Thyroid gland (tissue), 4 donors: ENCODE results near the gene ECHS1. TPM values are rescaled to one million over a fixed set of nuclear protein-coding genes. Genes with fewer than 3 reads are reported as not detected.

Experiments used
- DNase-seq, 2 donors: peaks; one replicate each; pipeline ENCODE4 v3.0.0-alpha.2; 2019
- H3K27ac ChIP-seq, 3 donors: fragments of 200-600 bp; sonication (generic); 1 replicate in 2 of 3; 2 replicates in 1 of 3; pipeline ENCODE4 v1.5.1; 2016 to 2019; ENCODE audit warnings: mild to moderate bottlenecking in 1 of 3, moderate library complexity in 1 of 3
- H3K27me3 ChIP-seq: fragments of 200-600 bp; sonication (generic); one replicate; pipeline ENCODE4 v1.5.1; 2019
- H3K36me3 ChIP-seq, 2 donors: fragments of 200-600 bp; sonication (generic); one replicate each; pipeline ENCODE4 v1.5.1; 2016 to 2019
- H3K4me1 ChIP-seq, 2 donors: fragments of 200-600 bp; sonication (generic); one replicate each; pipeline ENCODE4 v1.5.1; 2017 to 2019
- H3K4me3 ChIP-seq, 3 donors: fragments of 200-600 bp; sonication (generic); replicated peaks in 1 of 3; 1 replicate in 2 of 3; 2 replicates in 1 of 3; pipeline ENCODE4 v1.5.1; 2016; ENCODE audit warnings: mild to moderate bottlenecking in 1 of 3
- H3K9me3 ChIP-seq: fragments of 200-600 bp; sonication (generic); one replicate; pipeline ENCODE4 v1.5.1; 2017
- POLR2A ChIP-seq, 2 donors: fragments of 450-650 bp; IDR thresholded peaks; one replicate each; pipeline ENCODE4 v1.6.1; 2017; ENCODE audit warnings: antibody characterized with exemption in 2 of 2, mild to moderate bottlenecking in 2 of 2, moderate library complexity in 1 of 2
- WGBS, 2 donors: methylation state at CpG; one replicate each; pipeline ENCODE4 v1.1.5; 2017; 5-methylcytosine and 5-hydroxymethylcytosine counted together
- intact Hi-C: fragments of 100-400 bp; cut with DNase I; formaldehyde crosslinking; loops from one replicate; pipeline ENCODE4 v1.15.1; 2023
- total RNA-seq, 4 donors: library from RNA; depleted of rRNA; stranded (reverse); fragments of >200 nt; gene quantifications; one replicate each; pipeline ENCODE4 v1.2.3, GENCODE V29; 2016
- TF ChIP-seq, protein P1 (sequence below), 6 experiments: fragments of 200-600 bp in 3 of 6; fragments of 450-650 bp in 3 of 6; sonication (generic) in 3 of 6; IDR thresholded peaks; one replicate each; pipeline ENCODE4 v1.5.1; 2016 to 2019; ENCODE audit warnings: antibody characterized with exemption in 6 of 6, mild to moderate bottlenecking in 2 of 6, inconsistent platforms in 1 of 6, moderate library complexity in 1 of 6

The ECHS1 gene
- total RNA-seq, 4 donors from 2014 or later: 73.9 to 135 (median 99.5) TPM

- Histone ChIP-seq H3K36me3 (no peaks in the 10 kb centered on the region), H3K27me3 (no peaks in the 10 kb centered on the region), H3K4me3 (no peak overlapping the region), H3K27ac (no peak overlapping the region), H3K9me3 (no peaks in the 10 kb centered on the region), H3K4me1 (peaks cover 6% of the 10 kb centered on the region in 2 donors)
- no peak for DNase-seq
- 96% methylated on average over 4 of the region's 4 CpGs for WGBS, 2 donors
- TF ChIP-seq, protein P1, sequence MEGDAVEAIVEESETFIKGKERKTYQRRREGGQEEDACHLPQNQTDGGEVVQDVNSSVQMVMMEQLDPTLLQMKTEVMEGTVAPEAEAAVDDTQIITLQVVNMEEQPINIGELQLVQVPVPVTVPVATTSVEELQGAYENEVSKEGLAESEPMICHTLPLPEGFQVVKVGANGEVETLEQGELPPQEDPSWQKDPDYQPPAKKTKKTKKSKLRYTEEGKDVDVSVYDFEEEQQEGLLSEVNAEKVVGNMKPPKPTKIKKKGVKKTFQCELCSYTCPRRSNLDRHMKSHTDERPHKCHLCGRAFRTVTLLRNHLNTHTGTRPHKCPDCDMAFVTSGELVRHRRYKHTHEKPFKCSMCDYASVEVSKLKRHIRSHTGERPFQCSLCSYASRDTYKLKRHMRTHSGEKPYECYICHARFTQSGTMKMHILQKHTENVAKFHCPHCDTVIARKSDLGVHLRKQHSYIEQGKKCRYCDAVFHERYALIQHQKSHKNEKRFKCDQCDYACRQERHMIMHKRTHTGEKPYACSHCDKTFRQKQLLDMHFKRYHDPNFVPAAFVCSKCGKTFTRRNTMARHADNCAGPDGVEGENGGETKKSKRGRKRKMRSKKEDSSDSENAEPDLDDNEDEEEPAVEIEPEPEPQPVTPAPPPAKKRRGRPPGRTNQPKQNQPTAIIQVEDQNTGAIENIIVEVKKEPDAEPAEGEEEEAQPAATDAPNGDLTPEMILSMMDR (IDR thresholded peaks at IDR 0.05): no peak
- intact Hi-C loops: no loop called here
Measured at GRCh38 chr10:133383551-133383950, 10.4 kb upstream of the ECHS1 start.

DNA sequence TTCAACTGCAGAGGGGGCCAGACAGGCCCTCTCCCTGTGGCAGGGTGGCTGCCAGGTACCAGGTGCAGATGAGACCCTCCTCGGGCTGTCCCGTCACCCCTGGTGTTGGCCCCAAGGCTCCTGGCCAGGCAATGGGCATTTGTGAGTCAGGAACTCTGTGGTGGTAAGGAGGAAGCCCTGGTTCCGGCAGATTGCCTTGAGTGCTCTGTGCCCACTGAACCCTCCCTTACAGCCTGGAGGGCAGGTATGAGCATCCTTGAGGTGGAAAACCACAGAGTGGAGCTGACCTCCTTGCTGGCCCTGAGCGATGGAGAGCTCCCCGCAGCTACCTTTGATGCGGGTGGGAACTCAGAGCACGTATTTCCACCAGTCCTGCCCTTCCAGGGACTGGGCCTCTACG, 7.9 kb upstream of the ECHS1 start:
- peak; percentile 35 to 54 for DNase-seq
- Histone ChIP-seq H3K27ac (no peak overlapping the region), H3K27me3 (no peaks in the 10 kb centered on the region), H3K4me1 (peaks cover 10 to 15% of the 10 kb centered on the region in 2 donors), H3K36me3 (no peaks in the 10 kb centered on the region), H3K4me3 (no peak overlapping the region), H3K9me3 (no peaks in the 10 kb centered on the region)
- WGBS, 2 donors: 68 to 81% methylated on average over 5 to 6 of the region's 8 CpGs
- TF ChIP-seq, protein P1 (IDR thresholded peaks at IDR 0.05): no peak
- no peak for TF ChIP-seq POLR2A (IDR thresholded peaks at IDR 0.05)
- intact Hi-C loops: no loop called here

DNA sequence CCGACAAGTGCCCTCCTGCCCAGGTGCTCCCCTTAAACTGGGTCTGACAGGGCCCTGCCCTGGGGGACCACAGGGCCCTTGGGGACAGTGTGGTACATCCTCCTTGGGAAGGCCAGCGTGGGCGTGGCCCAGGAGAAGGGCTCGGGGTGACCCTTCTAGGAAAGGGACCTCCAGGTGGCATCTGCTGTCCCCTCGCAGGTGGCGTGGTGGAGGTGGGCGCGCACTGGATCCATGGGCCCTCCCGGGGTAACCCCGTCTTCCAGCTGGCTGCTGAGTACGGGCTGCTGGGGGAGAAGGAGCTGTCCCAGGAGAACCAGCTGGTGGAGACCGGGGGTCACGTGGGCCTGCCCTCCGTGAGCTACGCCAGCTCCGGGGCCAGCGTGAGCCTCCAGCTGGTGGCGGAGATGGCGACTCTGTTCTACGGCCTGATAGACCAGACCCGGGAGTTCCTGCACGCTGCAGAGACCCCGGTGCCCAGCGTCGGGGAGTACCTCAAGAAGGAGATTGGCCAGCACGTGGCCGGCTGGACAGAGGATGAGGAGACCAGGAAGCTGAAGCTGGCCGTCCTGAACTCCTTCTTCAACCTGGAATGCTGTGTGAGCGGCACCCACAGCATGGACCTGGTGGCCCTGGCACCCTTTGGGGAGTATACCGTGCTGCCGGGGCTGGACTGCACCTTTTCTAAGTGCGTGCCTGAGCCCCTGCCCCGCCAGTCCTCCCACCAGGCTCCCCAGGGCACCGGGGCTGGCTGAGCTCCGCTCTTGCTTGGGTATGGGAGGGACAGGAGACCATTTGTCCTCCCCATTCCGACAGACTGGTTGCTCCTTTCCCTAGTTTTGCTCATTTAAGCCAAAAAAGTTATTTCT, 6.9 kb upstream of the ECHS1 start:
- H3K27ac ChIP-seq: peak overlapping the region in 1 of 3 donors; percentile 31

GRCh38 chr10:133379152-133379800, 6.1 kb upstream of the ECHS1 start, which contains the start of gene PAOX:
Gene PAOX, plus strand, starts transcription at chr10:133379262. Its CDS starts 55 bp downstream, at chr10:133379317.
- H3K27me3 ChIP-seq: no peaks in the 10 kb centered on the region
- no peaks in the 10 kb centered on the region for H3K9me3 ChIP-seq
- peak within 1 kb of the TSS in 2 of 3 donors; percentile 0 to 42 for H3K27ac ChIP-seq
- H3K36me3 ChIP-seq: no peaks in the 10 kb centered on the region
- peak; percentile 70 to 74 for DNase-seq
- H3K4me3 ChIP-seq: peak within 1 kb of the TSS; percentile 51 to 72 (median 71)
- intact Hi-C loops: loop anchor here (5.0 kb wide), 1 partner anchor 67 kb away; no protein-coding TSS in a partner anchor
- WGBS, 2 donors: 7 to 8% methylated on average over 12 to 13 of the region's 78 CpGs
- H3K4me1 ChIP-seq: peaks cover 11 to 16% of the 10 kb centered on the region in 2 donors
- TF ChIP-seq POLR2A (IDR thresholded peaks at IDR 0.05): peak in 1 of 2 donors; percentile 66
- TF ChIP-seq, protein P1 (IDR thresholded peaks at IDR 0.05): no peak

More for the DNA sequence above, 6.9 kb upstream of the ECHS1 start:
- DNase-seq: no peak
- H3K27me3 ChIP-seq: no peaks in the 10 kb centered on the region
- H3K9me3 ChIP-seq: no peaks in the 10 kb centered on the region
- intact Hi-C loops: loop anchor here (5.0 kb wide), 1 partner anchor 68 kb away; no protein-coding TSS in a partner anchor
- WGBS, 2 donors: 93 to 95% methylated on average over 19 to 23 of the region's 36 CpGs
- H3K36me3 ChIP-seq: no peaks in the 10 kb centered on the region
- peak overlapping the region in 2 of 3 donors; percentile 51 to 52 for H3K4me3 ChIP-seq
- TF ChIP-seq, protein P1 (IDR thresholded peaks at IDR 0.05): no peak
- no peak for TF ChIP-seq POLR2A (IDR thresholded peaks at IDR 0.05)
- H3K4me1 ChIP-seq: peaks cover 10 to 15% of the 10 kb centered on the region in 2 donors
